ACHN (cell line): ENCODE measurements around the gene SART3.
"Not testable (repeated sequence)": the region's sequence is repeated elsewhere in the genome, so short reads cannot be mapped to it uniquely, and the experiment has no call there.

Experiments
- DNase-seq: peaks from one replicate; pipeline ENCODE4 v3.0.0-alpha.2; 2015
- in situ Hi-C: cut with HindIII; loops from 2 replicates; pipeline ENCODE4 v1.10.0; 2017; ENCODE audit warnings: low sequenced_read_pairs, low pct_ligation_motif_present, low pct_unique_long_range_greater_than_20kb

The SART3 gene

GRCh38 chr12:108514973-108515814 is 45.8 kb downstream of the SART3 start, which contains the start of gene FICD:
Gene FICD, plus strand, starts transcription at chr12:108515277. Its CDS starts 1,696 bp downstream, at chr12:108516973.
- DNase-seq: peak; percentile 100
- in situ Hi-C loops: no loop called here

GRCh38 chr12:108514468-108514972 is 46.5 kb downstream of the SART3 start:
- in situ Hi-C loops: no loop called here
- DNase-seq: no peak

GRCh38 chr12:108511633-108512540 is 49.1 kb downstream of the SART3 start:
- in situ Hi-C loops: no loop called here
- DNase-seq: peak; percentile 81

GRCh38 chr12:108510836-108511235 is 50.1 kb downstream of the SART3 start:
- in situ Hi-C loops: no loop called here
- DNase-seq: no peak

- in situ Hi-C loops: no loop called here
- no peak for DNase-seq
Measured at GRCh38 chr12:108509806-108510205, 51.2 kb downstream of the SART3 start.

- peak; percentile 39 for DNase-seq
- in situ Hi-C loops: no loop called here
Measured at GRCh38 chr12:108507971-108508642, 52.9 kb downstream of the SART3 start.

GRCh38 chr12:108505129-108505528 is 55.8 kb downstream of the SART3 start:
- in situ Hi-C loops: no loop called here
- no peak for DNase-seq

- in situ Hi-C loops: no loop called here
- no peak for DNase-seq
Measured at GRCh38 chr12:108502922-108503321, 58.1 kb downstream of the SART3 start.

- no peak for DNase-seq
- in situ Hi-C loops: no loop called here
Measured at GRCh38 chr12:108498136-108498535, 62.8 kb downstream of the SART3 start.

- in situ Hi-C loops: no loop called here
- no peak for DNase-seq
Measured at GRCh38 chr12:108495823-108496579, 65.0 kb downstream of the SART3 start.

- peak; percentile 70 for DNase-seq
- in situ Hi-C loops: no loop called here
Measured at GRCh38 chr12:108495054-108495453, 65.9 kb downstream of the SART3 start.

GRCh38 chr12:108491256-108491655 is 69.7 kb downstream of the SART3 start:
- no peak for DNase-seq
- in situ Hi-C loops: no loop called here

- DNase-seq, in situ Hi-C loops: not testable (repeated sequence)
Measured at GRCh38 chr12:108487029-108487428, 73.9 kb downstream of the SART3 start.

GRCh38 chr12:108485371-108485770 is 75.6 kb downstream of the SART3 start:
- in situ Hi-C loops, DNase-seq: not testable (repeated sequence)

GRCh38 chr12:108484845-108485244 is 76.1 kb downstream of the SART3 start:
- DNase-seq: no peak
- in situ Hi-C loops: no loop called here

GRCh38 chr12:108484431-108484830 is 76.5 kb downstream of the SART3 start:
- DNase-seq: no peak
- in situ Hi-C loops: no loop called here

- in situ Hi-C loops: no loop called here
- DNase-seq: no peak
Measured at GRCh38 chr12:108483213-108484059, 77.5 kb downstream of the SART3 start.
